NCI-H524 treated with DMSO at 0.1 percent for 48 hours (cell line): ENCODE measurements around the gene ABHD16A.
A peak's percentile ranks its signal among the peaks of the same experiment; 100 is the strongest.

Experiments
- DNase-seq: peaks from one replicate; lab custom pipeline; 2025; lab: John Stamatoyannopoulos, UW

The ABHD16A gene

GRCh38 chr6:31730631-31731086 is 27.5 kb upstream of the ABHD16A start:
- no peak for DNase-seq

GRCh38 chr6:31729979-31730630 is 27.0 kb upstream of the ABHD16A start:
- no peak for DNase-seq

- DNase-seq, result peak; percentile 35
Observed at GRCh38 chr6:31729515-31729978, 26.4 kb upstream of the ABHD16A start.

DNA sequence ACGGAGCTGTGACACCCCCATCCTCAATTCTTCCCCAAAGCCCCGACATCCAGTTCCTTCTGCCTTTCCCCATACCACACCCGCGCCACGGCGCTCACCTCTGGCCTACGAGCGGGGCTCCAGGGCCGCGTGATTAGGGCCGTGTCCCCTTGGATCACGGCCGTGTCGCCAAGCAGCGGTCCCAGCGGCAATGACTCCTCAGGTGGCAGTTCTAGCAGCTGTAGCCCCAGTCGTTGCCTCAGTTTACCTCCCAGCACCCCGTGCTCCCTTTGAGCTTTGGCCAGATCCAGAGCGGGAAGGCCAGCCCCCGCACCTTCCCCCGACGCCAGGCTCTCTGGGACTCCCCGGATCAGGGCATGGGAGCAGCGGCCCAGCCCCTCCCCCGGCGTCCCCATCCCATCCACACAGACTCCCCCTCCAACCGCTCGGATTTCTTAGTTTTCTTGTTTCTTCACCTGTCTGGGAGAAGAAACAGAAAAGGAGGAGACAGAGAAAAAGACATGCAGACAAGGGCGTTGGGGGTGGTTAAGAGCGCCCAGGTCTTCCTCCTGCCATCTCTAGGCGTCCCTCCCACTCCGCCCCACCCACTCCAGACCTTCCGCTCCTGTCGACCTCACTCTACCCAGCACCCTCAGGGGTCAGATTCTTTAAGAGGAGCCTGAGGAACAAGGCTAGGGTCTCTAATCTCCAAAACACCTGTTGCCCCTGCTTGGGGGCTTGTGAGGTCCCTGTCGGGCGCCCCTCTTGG is 25.8 kb upstream of the ABHD16A start, which contains the start of gene DDAH2:
DDAH2 (minus strand) TSS at position 533 of the 748 bp plus-strand sequence; CDS start at position 395, 138 bp downstream.
- DNase-seq, result no peak

GRCh38 chr6:31727717-31728671 is 24.9 kb upstream of the ABHD16A start:
- DNase-seq, result no peak

DNA sequence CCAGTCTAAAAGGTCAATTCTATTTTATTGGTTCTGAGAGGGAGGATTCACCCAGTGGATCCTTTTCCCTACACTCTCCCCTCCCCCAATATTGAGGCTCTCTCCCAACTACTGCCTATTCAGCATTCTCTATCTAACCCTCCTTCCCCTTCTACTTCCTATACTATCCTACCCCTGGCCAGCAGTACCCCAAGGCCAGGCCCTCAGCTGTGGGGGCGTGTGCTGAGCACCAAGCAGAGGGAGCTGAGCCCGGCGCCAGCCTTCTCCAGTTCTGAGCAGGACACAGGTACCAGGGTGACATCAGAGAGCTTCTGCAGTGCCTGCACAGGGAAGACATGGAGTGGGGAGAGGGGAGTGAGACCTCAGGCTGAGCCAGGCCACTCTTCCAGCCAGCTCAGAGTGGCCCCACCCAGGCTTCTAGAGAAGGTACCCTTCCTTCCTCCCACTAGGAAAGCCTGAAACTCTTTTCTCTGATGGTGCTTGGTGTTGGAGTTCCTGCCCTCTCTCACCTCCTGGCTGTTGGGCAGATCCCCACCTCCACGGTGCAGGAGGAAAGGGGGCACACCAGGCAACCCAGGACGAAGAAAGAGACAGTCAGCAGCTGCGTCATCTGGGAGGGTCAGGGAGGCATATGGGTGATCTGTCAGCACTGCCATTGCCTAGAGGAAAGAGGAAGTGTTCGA is 24.1 kb upstream of the ABHD16A start:
- no peak for DNase-seq

DNA sequence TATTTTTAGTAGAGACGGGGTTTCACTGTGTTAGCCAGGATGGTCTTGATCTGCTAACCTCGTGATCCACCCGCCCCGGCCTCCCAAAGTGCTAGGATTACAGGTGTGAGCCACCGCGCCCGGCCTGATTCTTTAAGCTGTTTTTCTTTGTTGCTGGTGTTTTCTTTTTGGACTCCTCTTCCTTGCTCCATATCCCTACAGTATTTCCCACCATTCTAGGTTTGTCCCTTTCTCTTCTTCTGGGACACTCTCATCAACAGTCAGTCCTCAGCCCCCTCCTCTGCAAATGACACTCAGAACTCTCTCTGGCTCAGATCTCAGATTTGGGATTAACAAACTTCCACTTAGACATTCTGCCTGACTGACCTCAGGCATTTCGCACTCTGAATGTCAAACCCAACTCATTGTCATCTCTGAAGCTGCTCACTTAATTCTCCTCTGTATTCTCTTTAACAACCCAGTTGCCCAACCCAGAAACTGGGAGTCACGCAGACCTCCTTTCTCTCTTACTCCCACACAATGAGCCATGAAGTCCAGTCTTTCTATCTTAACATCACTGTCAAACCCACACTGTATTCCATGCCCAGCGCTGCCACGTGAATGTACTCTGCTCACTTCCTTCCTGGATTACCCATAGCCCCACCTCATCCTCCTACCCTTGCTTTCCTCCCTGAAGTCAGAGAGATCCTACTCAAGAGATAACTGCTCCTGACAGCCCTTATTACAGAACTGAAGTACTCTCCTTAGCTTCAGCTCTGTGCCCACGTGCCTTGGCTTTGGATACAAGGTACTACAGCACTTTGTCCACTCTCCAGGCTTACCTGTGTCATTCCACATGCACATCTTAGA is 22.6 kb upstream of the ABHD16A start:
- DNase-seq, result no peak

DNA sequence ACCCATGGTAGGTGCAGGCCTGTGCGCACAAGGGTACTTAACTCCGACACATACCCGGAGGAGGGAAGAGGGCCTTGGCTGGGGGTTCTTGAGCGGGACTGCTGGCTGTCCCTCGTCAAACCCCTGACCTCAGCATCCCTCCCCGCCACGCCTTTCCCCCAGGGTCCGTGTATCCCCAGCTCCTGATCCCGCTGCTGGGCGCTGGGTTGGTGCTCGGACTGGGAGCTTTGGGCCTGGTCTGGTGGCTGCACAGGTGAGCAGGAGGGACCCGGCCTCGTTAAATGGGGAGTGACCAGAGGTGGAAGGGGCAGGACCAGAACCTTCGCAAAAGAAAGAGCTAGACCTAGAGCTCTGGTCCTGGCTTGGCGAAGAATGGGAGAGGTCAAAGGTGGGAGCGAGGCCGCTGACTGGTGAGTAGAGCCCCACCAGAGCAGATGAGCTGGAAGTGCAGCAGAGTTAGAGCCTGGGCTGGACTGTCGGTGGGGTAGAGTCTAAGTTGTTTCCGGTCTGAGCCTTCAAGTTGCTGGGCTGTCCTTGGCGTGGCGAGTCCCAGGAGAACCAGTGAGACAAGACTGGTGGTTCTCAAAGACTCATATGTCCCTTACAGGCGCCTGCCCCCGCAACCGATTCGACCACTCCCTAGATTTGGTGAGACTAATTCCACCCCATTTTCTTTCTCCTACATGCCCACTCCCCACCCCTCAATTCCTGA is 21.0 kb upstream of the ABHD16A start:
- DNase-seq, result no peak

GRCh38 chr6:31723245-31723979 is 20.3 kb upstream of the ABHD16A start, which contains the start of gene MPIG6B:
TSS of gene MPIG6B (plus strand) at chr6:31723373. CDS start at chr6:31723384, 11 bp downstream.
- DNase-seq, result no peak

GRCh38 chr6:31722173-31722572 is 19.0 kb upstream of the ABHD16A start:
- DNase-seq, result no peak

DNA sequence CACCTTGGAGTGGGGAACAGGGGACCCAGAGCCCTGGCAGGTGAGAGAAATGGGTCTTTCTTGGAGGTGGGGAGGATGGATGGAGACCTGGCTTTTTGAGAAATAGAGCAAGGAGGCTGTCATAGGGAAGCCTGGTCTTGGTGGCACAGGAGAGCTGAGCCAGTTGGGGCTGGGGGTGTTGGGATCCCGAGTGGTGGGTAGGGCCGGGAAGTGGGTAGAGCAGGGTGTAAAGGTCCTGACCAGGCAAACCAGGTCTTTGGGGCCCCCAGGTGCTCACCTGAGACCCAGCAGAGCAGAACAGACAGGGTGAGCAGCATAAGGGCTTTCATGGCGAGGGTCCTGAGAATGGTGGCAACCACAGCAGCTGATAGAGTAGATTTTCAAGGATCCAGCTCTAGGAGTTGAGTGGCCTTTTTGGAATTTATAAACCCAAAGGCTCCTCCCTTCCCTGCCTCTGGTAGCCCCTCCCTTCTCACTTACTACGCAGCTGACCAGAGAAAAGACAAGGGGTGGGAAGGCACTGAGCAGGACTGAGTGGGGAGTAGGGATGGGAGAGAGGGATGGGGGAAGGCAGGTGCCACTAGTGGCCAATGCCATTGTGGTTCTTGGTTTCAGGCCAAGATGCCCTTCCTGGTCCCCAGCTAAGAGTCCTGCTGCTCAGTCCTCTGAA is 18.4 kb upstream of the ABHD16A start, which contains the start of gene LY6G6C:
LY6G6C (minus strand) TSS at position 396 of the 670 bp plus-strand sequence; CDS start at position 329, 67 bp downstream.
- DNase-seq, result no peak

DNA sequence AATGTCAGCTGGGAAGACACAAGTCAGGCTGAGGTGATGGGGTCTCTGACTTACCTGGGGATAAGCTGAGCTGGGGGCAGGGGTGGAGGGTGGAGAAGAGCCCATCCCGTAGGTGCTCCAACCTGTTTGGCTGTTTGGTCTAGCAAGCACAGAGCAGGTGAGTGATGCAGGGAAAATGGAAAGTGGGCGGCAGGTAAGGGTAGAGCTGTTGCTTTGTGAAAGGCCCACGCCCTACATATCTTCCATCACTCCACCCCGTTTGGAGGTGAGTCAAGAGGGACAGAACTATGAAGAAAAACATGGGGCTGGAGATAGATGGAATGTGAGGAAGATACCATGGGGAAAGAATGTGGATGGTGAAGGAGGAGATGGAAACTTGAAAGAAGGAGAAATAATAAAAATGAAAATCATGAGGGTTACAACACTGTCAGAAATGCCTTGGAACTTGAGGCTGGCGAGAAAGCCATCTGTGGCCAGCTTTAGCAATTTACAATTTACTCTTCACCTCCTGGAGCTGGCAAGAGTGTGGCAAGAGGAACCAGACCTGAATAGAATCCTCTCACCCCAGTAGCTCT is 17.2 kb upstream of the ABHD16A start:
- DNase-seq, result no peak

- no peak for DNase-seq
Observed at GRCh38 chr6:31719001-31719400, 15.9 kb upstream of the ABHD16A start.

- no peak for DNase-seq
Observed at GRCh38 chr6:31718265-31718664, 15.1 kb upstream of the ABHD16A start.

GRCh38 chr6:31717499-31718222 is 14.5 kb upstream of the ABHD16A start:
- DNase-seq, result no peak

DNA sequence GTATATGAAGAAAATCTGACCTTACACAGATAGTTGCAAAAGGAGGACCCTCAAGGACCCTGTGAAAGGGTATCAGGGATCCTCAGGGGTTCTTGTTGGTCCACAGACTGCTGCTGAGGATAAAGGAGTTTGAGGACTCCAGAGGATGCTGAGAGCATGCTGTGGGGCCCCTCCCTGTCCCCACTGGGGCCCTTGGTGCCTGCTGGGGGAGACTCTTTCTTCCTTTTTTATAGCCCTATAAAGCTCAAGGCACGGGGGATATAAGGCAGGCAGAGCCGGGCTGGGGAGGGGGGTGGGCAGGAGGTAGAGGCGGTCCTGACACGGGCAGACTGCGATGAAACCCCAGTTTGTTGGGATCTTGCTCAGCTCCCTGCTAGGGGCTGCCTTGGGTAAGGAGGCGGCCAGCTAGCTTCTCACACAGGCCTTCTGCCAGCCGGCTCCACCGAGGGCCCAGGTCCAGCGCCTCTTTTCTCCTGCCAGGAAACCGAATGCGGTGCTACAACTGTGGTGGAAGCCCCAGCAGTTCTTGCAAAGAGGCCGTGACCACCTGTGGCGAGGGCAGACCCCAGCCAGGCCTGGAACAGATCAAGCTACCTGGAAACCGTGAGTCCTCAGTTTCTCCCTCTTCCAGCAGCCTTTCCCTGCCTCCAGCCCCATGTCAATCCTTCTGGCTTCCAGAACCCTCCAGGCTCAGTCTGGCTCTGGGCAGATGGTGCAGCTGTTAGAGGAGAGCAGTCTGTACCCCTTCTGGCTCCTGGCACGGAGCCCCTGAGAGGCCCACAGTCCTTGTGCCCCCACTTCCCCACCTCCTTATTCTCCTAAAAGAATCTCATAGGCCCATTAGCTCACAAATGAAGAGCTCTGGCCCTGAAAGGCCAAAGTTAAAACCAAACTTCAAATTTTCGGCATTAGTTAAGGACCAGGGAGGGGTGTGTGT is 12.2 kb upstream of the ABHD16A start, which contains the start of gene LY6G6D:
LY6G6D (plus strand) TSS at position 327 of the 937 bp plus-strand sequence; CDS start at position 335, 8 bp downstream.
- no peak for DNase-seq
